Retinal pigment epithelial cell (primary cell): Measurements from ENCODE around the gene CLIP2.

ENCODE experiments used
- DNase-seq: peaks from one replicate; pipeline ENCODE4 v3.0.0-alpha.2; 2010; ENCODE audit warnings: low read depth
- H3K4me3 ChIP-seq: 2 replicates; pipeline ENCODE4 v1.5.1; 2011; ENCODE audit warnings: mild to moderate bottlenecking, low read length, control low read depth, moderate library complexity
- TF ChIP-seq, protein P1 (sequence below): conservative IDR thresholded peaks from 2 replicates; pipeline ENCODE4 v1.5.1; 2011; ENCODE audit warnings: low read depth, low read length, control low read depth, inconsistent platforms

The CLIP2 gene

DNA sequence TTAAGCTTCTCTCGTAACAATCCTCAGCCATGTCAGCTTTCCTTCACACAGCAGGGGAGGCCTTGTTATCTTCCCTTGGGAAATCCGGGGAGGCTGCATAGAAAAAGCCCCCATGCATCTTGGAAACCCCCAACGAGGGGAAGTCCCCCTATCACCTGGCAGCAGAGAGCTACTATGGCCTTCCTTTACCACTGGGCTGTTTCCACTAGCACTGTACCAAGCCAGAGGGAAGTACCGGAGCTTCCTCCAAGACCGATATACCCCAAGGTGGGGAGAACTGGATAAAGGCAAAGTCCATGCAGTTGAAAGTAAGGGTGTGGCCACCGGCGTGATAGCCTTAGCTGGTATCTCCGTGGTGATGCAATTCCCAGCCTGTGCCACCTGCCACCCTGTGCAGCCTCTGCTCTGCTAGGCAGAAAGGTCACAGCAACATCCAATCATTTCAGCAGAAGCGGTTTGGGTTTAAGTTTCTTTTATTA lies 4.4 kb upstream of the CLIP2 start:
- no peak for DNase-seq
- TF ChIP-seq, protein P1, sequence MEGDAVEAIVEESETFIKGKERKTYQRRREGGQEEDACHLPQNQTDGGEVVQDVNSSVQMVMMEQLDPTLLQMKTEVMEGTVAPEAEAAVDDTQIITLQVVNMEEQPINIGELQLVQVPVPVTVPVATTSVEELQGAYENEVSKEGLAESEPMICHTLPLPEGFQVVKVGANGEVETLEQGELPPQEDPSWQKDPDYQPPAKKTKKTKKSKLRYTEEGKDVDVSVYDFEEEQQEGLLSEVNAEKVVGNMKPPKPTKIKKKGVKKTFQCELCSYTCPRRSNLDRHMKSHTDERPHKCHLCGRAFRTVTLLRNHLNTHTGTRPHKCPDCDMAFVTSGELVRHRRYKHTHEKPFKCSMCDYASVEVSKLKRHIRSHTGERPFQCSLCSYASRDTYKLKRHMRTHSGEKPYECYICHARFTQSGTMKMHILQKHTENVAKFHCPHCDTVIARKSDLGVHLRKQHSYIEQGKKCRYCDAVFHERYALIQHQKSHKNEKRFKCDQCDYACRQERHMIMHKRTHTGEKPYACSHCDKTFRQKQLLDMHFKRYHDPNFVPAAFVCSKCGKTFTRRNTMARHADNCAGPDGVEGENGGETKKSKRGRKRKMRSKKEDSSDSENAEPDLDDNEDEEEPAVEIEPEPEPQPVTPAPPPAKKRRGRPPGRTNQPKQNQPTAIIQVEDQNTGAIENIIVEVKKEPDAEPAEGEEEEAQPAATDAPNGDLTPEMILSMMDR: no peak
- H3K4me3 ChIP-seq: no peak overlapping the region

DNA sequence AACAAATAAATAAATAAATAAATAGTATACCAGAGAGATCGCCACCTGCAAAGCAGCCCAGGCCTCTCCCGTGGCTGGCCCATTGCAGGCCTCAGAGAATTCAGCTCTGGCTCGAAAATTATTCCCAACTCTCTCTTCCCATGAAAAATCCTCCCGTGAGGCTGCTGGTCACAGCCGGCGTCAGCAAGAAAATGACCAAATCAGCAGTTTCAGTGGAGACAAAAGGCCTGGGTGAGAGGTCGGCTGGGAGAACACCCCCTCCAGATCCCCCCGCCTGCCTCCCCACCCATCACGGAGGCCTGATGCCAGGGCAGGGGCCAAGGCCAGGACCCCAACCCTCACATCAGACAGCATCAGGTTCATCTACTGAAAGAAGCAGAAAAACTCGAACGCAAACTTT lies 3.1 kb upstream of the CLIP2 start:
- TF ChIP-seq, protein P1: no peak
- no peak for DNase-seq
- H3K4me3 ChIP-seq: no peak overlapping the region

DNA sequence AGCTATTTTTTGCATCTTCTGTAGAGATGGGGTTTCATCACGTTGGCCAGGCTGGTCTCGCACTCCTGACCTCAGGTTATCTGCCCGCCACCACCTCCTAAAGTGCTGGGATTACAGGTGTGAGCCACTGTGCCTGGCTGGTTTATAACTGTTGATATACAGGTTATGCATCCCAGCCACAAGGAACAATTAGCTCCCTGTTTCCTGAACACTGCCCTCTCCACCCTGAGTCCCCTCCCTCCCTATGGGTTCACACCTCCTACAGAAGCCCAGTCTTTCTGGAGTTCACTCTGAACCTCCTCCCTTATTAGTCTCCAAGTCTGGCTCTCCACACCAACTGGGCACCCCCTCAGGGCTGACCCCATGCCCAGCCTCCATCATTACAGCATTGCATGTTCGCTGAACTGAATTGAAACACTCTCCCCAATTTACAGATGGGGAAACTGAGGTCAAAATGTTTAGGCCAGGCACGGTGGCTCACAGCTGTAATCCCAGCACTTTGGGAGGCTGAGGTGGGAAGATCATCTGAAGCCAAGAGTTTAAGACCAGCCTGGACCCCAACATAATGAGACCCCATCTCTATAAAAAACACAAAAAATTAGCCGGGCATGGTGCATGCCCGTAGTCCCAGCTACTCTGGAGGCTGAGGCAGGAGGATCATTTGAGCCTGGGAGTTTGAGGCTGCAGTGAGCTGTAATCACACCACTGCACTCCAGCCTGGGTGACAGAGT lies 1.7 kb upstream of the CLIP2 start:
- TF ChIP-seq, protein P1: no peak
- H3K4me3 ChIP-seq: no peak overlapping the region
- DNase-seq: no peak

DNA sequence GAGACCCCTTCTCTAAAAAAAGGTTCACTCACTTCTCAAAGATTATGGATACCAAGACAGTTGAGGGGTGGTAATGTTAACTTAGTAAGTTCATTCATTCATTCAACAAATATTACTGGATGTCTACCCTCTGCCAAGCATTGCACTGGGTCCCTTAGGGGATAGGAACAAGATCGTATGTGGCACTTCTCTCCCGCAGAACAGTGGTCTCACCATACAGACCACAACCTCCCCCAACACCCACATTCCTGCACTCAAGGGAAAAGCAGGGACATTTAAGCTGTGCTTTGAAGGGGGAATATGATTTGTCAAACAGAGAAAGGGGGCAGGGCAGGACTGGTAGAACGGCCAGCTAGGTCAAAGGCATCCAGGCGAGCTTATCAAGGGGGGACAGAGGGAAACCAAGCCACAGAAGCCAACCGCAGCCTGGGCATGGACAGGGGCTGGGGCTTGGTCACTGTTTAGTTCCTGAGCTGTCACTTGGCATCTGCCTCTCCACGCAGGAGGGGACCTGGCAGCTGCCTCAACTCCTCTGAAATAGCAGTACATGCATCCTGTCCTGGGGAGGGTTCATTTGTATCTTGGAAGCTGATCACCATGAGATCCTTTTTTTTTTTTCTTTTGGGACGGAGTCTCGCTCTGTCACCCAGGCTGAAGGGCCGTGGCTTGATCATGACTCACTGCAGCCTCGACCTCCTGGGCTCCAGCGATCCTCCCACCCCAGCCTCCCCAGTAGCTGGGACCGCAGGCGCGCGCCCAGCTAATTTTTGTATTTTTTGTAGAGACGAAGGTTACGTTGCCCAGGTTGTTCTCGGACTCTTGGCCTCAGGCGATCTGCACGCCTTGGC lies 949 bp upstream of the CLIP2 start:
- DNase-seq: no peak
- H3K4me3 ChIP-seq: peak overlapping the region; percentile 47
- TF ChIP-seq, protein P1: no peak

DNA sequence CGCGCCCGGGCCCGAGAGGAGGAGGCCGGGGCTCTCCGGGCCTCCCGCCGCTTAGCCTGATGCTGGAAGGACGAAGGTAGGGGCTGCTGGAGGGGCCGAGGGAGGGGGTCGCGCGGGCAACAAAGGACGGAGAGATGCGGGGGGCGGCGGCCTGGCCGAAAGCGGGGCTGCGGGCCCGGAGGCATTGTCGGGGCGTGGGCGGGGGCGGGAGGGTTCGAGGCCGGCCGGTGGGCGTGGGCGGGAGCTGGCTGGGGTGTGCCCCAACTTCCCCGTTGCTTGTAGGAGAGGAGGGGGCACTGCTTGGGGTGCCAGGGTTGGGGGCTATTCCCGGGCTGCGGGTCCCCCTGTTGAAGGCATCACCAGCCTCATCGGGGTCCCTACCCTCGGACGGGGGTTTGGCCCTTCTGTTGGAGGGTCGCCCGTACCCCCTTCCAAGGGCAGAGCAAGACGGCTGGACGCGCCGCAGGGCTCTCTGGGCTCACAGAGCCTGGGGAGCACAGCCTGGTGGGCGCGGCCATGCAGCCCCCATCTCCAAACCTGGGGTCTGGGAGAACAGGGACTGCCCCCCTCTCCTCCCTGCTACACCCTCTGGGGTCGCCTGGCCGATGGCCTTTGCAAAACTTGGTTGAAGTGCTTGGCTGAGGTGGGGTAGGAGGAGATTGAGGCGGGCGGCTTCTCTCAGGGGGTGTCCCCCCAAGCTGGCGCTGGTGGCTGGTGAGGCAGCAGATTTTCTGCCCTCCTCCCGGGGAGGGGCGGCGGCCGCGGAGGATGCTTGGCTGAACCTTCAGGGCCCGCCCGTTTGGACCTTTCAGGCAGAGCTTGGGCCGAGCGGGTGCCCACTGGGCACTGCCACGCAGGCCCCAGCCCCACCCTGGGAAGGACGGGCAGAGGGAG lies 699 bp downstream of the CLIP2 start:
- H3K4me3 ChIP-seq: peak overlapping the region; percentile 80
- no peak for DNase-seq
- TF ChIP-seq, protein P1: no peak

DNA sequence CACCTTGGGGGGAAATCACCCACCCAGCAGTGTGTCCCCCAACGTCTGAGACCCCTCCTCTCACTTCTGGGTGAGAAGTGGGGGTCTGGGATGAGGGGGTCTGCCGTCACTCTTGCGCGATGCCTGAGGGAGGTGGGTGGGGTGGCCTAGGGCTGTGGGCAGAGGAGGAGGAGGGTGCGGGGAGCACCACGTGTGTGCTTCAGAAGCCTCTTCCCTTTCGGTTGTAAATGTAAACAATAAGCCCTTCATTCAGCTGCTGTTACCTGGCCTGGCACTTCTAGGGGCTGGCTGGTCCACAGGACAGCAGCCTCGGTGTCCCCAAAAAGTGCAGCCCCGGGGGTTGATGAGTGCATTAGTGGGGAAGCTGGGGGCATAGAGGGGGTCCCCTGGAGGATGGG lies 1.3 kb downstream of the CLIP2 start:
- TF ChIP-seq, protein P1: no peak
- DNase-seq: no peak
- peak overlapping the region; percentile 80 for H3K4me3 ChIP-seq
